HG02981 (cell line): ENCODE results near the gene UBE4B.
"Not testable (repeated sequence)": the region's sequence is repeated elsewhere in the genome, so short reads cannot be mapped to it uniquely, and the experiment has no call there.

ENCODE experiments used
- ATAC-seq: cut with Tn5 transposase; IDR thresholded peaks from one replicate; pipeline ENCODE4 v1.9.1; 2021; ENCODE audit warnings: mild to moderate bottlenecking, moderate library complexity; ENCODE audit not compliant: unreplicated experiment

The UBE4B gene

GRCh38 chr1:10032590-10033358, at the start of gene UBE4B:
Gene UBE4B (plus strand): TSS chr1:10032958. CDS start chr1:10033671, 713 bp downstream.
- peak; percentile 95 for ATAC-seq

GRCh38 chr1:9984253-9984652, 48.5 kb upstream of the UBE4B start:
- ATAC-seq: no peak

GRCh38 chr1:9985001-9985400, 47.8 kb upstream of the UBE4B start:
- ATAC-seq: no peak

GRCh38 chr1:9989773-9990172, 43.0 kb upstream of the UBE4B start:
- no peak for ATAC-seq

GRCh38 chr1:9990944-9991343, 41.8 kb upstream of the UBE4B start:
- no peak for ATAC-seq

GRCh38 chr1:9992910-9993309, 39.8 kb upstream of the UBE4B start:
- ATAC-seq: no peak

- no peak for ATAC-seq
Measured at GRCh38 chr1:9993561-9994075, 39.1 kb upstream of the UBE4B start.

- no peak for ATAC-seq
Measured at GRCh38 chr1:9996624-9997582, 35.9 kb upstream of the UBE4B start, which contains the start of gene RBP7. Gene RBP7 (plus strand): TSS chr1:9997228. CDS start chr1:9997259, 31 bp downstream.

GRCh38 chr1:10001016-10001665, 31.6 kb upstream of the UBE4B start:
- no peak for ATAC-seq

GRCh38 chr1:10005248-10005647, 27.5 kb upstream of the UBE4B start:
- not testable (repeated sequence) for ATAC-seq

GRCh38 chr1:10007169-10007568, 25.6 kb upstream of the UBE4B start:
- ATAC-seq: no peak

- no peak for ATAC-seq
Measured at GRCh38 chr1:10014016-10014415, 18.7 kb upstream of the UBE4B start.

GRCh38 chr1:10019561-10019960, 13.2 kb upstream of the UBE4B start:
- no peak for ATAC-seq

GRCh38 chr1:10020086-10020485, 12.7 kb upstream of the UBE4B start:
- ATAC-seq: no peak

- ATAC-seq: not testable (repeated sequence)
Measured at GRCh38 chr1:10020678-10021077, 12.1 kb upstream of the UBE4B start.

- ATAC-seq: not testable (repeated sequence)
Measured at GRCh38 chr1:10021992-10022391, 10.8 kb upstream of the UBE4B start.

GRCh38 chr1:10022656-10023055, 10.1 kb upstream of the UBE4B start:
- ATAC-seq: no peak

- ATAC-seq: no peak
Measured at GRCh38 chr1:10025354-10025753, 7.4 kb upstream of the UBE4B start.

- no peak for ATAC-seq
Measured at GRCh38 chr1:10027027-10027426, 5.7 kb upstream of the UBE4B start.

GRCh38 chr1:10028956-10029500, 3.7 kb upstream of the UBE4B start:
- not testable (repeated sequence) for ATAC-seq

GRCh38 chr1:10031461-10031860, 1.3 kb upstream of the UBE4B start:
- ATAC-seq: no peak
